ENCODE data around the gene CYP2U1. TPM values are rescaled to one million over a fixed set of nuclear protein-coding genes. Genes with fewer than 3 reads are reported as not detected.

CYP2U1 gene
- total RNA-seq, 2 experiments from 2014 or later = 5.6 to 11.8 TPM

GRCh38 chr4:107977482-107977881, 46.1 kb downstream of the CYP2U1 start:
- Histone ChIP-seq H2AFZ (ENCODE audit: low read length) (no peak overlapping the region), H3K79me2 (ENCODE audit: insufficient read depth, low read depth, low read length) (no peaks in the 10 kb centered on the region), H3K4me2 (ENCODE audit: low read length) (no peak overlapping the region), H3K36me3 (ENCODE audit: insufficient read depth, low read length) (no peaks in the 10 kb centered on the region), H3K4me3 (ENCODE audit: low read depth, low read length, poor library complexity, severe bottlenecking) (no peak overlapping the region), H4K20me1 (ENCODE audit: insufficient read depth, low read length) (no peaks in the 10 kb centered on the region), H3K27ac (ENCODE audit: low read depth, low read length, poor library complexity, severe bottlenecking) (no peak overlapping the region), H3K9me3 (ENCODE audit: low read length) (peaks cover 23% of the 10 kb centered on the region; the same call in 1 of the 2 replicates), H3K4me1 (ENCODE audit: insufficient read depth, low read length, poor library complexity, severe bottlenecking) (no peaks in the 10 kb centered on the region), H3K9me2 (ENCODE audit: insufficient read depth, low read length) (no peaks in the 10 kb centered on the region)
- intact Hi-C loops (cut with micrococcal nuclease; ENCODE audit: unreplicated experiment) = no loop called here
- POLR2A ChIA-PET = no interaction called here
- CTCF ChIA-PET (ENCODE audit: unreplicated experiment) = no interaction called here
- BruUV-seq (replicated peaks) = no TSS peak
- TF ChIP-seq EZH2phosphoT487 (IDR thresholded peaks at IDR 0.05; ENCODE audit: borderline replicate concordance, low read depth, low read length) = no peak
- no peak for TF ChIP-seq CTCF (conservative IDR thresholded peaks at IDR 0.05; ENCODE audit: low read length)
- DNase-seq (ENCODE audit: low spot score) = no peak

GRCh38 chr4:107977966-107978705, 46.8 kb downstream of the CYP2U1 start:
- Histone ChIP-seq H3K4me2 (ENCODE audit: low read length) (no peak overlapping the region), H2AFZ (ENCODE audit: low read length) (no peak overlapping the region), H4K20me1 (ENCODE audit: insufficient read depth, low read length) (no peaks in the 10 kb centered on the region), H3K4me1 (ENCODE audit: insufficient read depth, low read length, poor library complexity, severe bottlenecking) (no peaks in the 10 kb centered on the region), H3K9me2 (ENCODE audit: insufficient read depth, low read length) (no peaks in the 10 kb centered on the region), H3K4me3 (ENCODE audit: low read depth, low read length, poor library complexity, severe bottlenecking) (no peak overlapping the region), H3K27ac (ENCODE audit: low read depth, low read length, poor library complexity, severe bottlenecking) (no peak overlapping the region), H3K9me3 (ENCODE audit: low read length) (peaks cover 23% of the 10 kb centered on the region; the same call in 1 of the 2 replicates), H3K36me3 (ENCODE audit: insufficient read depth, low read length) (no peaks in the 10 kb centered on the region), H3K79me2 (ENCODE audit: insufficient read depth, low read depth, low read length) (no peaks in the 10 kb centered on the region)
- ChIA-PET CTCF (ENCODE audit: unreplicated experiment) (no interaction called here), POLR2A (no interaction called here)
- TF ChIP-seq EZH2phosphoT487 (IDR thresholded peaks at IDR 0.05; ENCODE audit: borderline replicate concordance, low read depth, low read length) = no peak
- BruUV-seq (replicated peaks) = no TSS peak
- no peak for DNase-seq (ENCODE audit: low spot score)
- intact Hi-C loops (cut with micrococcal nuclease; ENCODE audit: unreplicated experiment) = no loop called here

GRCh38 chr4:107978716-107979451, 47.5 kb downstream of the CYP2U1 start:
- no peak for TF ChIP-seq CTCF (conservative IDR thresholded peaks at IDR 0.05; ENCODE audit: low read length)
- no peak for TF ChIP-seq EZH2phosphoT487 (IDR thresholded peaks at IDR 0.05; ENCODE audit: borderline replicate concordance, low read depth, low read length)
- BruUV-seq (replicated peaks) = no TSS peak
- ChIA-PET CTCF (ENCODE audit: unreplicated experiment) (no interaction called here), POLR2A (no interaction called here)
- no peaks in the 10 kb centered on the region for H4K20me1 ChIP-seq (ENCODE audit: insufficient read depth, low read length)
- H3K27ac ChIP-seq (ENCODE audit: low read depth, low read length, poor library complexity, severe bottlenecking) = no peak overlapping the region
- intact Hi-C loops (cut with micrococcal nuclease; ENCODE audit: unreplicated experiment) = no loop called here
- H3K79me2 ChIP-seq (ENCODE audit: insufficient read depth, low read depth, low read length) = no peaks in the 10 kb centered on the region
- peaks cover 23% of the 10 kb centered on the region; the same call in 1 of the 2 replicates for H3K9me3 ChIP-seq (ENCODE audit: low read length)
- no peak overlapping the region for H2AFZ ChIP-seq (ENCODE audit: low read length)
- no peaks in the 10 kb centered on the region for H3K4me1 ChIP-seq (ENCODE audit: insufficient read depth, low read length, poor library complexity, severe bottlenecking)
- no peak for DNase-seq (ENCODE audit: low spot score)
- no peaks in the 10 kb centered on the region for H3K9me2 ChIP-seq (ENCODE audit: insufficient read depth, low read length)
- H3K36me3 ChIP-seq (ENCODE audit: insufficient read depth, low read length) = no peaks in the 10 kb centered on the region
- no peak overlapping the region for H3K4me2 ChIP-seq (ENCODE audit: low read length)
- H3K4me3 ChIP-seq (ENCODE audit: low read depth, low read length, poor library complexity, severe bottlenecking) = no peak overlapping the region

All from OCI-LY7 (cell line).